HTERT RPE-1 (cell line): ENCODE data around the gene TFDP1.

ENCODE experiments used
- in situ Hi-C: fragments of 300-500 bp; cut with MboI; formaldehyde crosslinking; loops from 4 replicates; pipeline ENCODE4 v1.14.3; 2020; ENCODE audit warnings: low sequenced_read_pairs

TFDP1 gene

GRCh38 chr13:113657851-113658741, 73.5 kb downstream of the TFDP1 start, which contains the start of gene ATP4B:
Gene ATP4B (minus strand): TSS chr13:113658198. CDS start chr13:113658144, 54 bp downstream.
- in situ Hi-C loops, result no loop called here

GRCh38 chr13:113658836-113659235, 74.3 kb downstream of the TFDP1 start:
- in situ Hi-C loops, result no loop called here

- in situ Hi-C loops, result no loop called here
These were observed 74.8 kb downstream of the TFDP1 start for GRCh38 chr13:113659337-113659736.

- in situ Hi-C loops, result no loop called here
These were observed 75.5 kb downstream of the TFDP1 start for GRCh38 chr13:113660066-113660465.

GRCh38 chr13:113661509-113661908, 77.0 kb downstream of the TFDP1 start:
- in situ Hi-C loops, result no loop called here

- in situ Hi-C loops, result no loop called here
These were observed 79.4 kb downstream of the TFDP1 start for GRCh38 chr13:113663934-113664333.

GRCh38 chr13:113664751-113665596, 80.4 kb downstream of the TFDP1 start:
- in situ Hi-C loops, result no loop called here

GRCh38 chr13:113665597-113666328, 81.2 kb downstream of the TFDP1 start:
- in situ Hi-C loops, result no loop called here

GRCh38 chr13:113666329-113666670, 81.7 kb downstream of the TFDP1 start:
- in situ Hi-C loops, result no loop called here

GRCh38 chr13:113666951-113667701, 82.6 kb downstream of the TFDP1 start, which contains the start of gene GRK1:
Gene GRK1 (plus strand): TSS chr13:113667219. CDS start chr13:113667387, 168 bp downstream.
- in situ Hi-C loops, result no loop called here

GRCh38 chr13:113667771-113668490, 83.4 kb downstream of the TFDP1 start:
- in situ Hi-C loops, result no loop called here

GRCh38 chr13:113668491-113668971, 84.0 kb downstream of the TFDP1 start:
- in situ Hi-C loops, result no loop called here

- in situ Hi-C loops, result no loop called here
These were observed 84.7 kb downstream of the TFDP1 start for GRCh38 chr13:113669231-113669754.

- in situ Hi-C loops, result no loop called here
These were observed 85.3 kb downstream of the TFDP1 start for GRCh38 chr13:113669755-113670341.

- in situ Hi-C loops, result no loop called here
These were observed 86.0 kb downstream of the TFDP1 start for GRCh38 chr13:113670541-113670940.

- in situ Hi-C loops, result no loop called here
These were observed 86.8 kb downstream of the TFDP1 start for GRCh38 chr13:113671066-113672001.

GRCh38 chr13:113672002-113672651, 87.6 kb downstream of the TFDP1 start:
- in situ Hi-C loops, result no loop called here
